Neural progenitor cell (in vitro differentiated cells): Measurements from ENCODE around the gene SLC5A11. TPM values are rescaled to one million over a fixed set of nuclear protein-coding genes. Genes with fewer than 3 reads are reported as not detected.

Source experiments
- DNase-seq: peaks from one replicate; pipeline ENCODE4 v3.0.0-alpha.2; 2016; ENCODE audit warnings: low spot score
- H2AFZ ChIP-seq: fragments of 200-600 bp; sonication (generic); replicated peaks from 2 replicates; pipeline ENCODE4 v1.6.1; 2016; ENCODE audit warnings: antibody characterized with exemption
- H3F3A ChIP-seq: fragments of 200-600 bp; sonication (generic); 2 replicates; pipeline ENCODE4 v1.6.1; 2016; ENCODE audit warnings: antibody characterized with exemption, low read depth
- H3K27ac ChIP-seq: fragments of 200-600 bp; sonication (generic); 2 replicates; pipeline ENCODE4 v1.5.1; 2016; ENCODE audit warnings: mild to moderate bottlenecking
- H3K27me3 ChIP-seq: fragments of 200-600 bp; sonication (generic); 2 replicates; pipeline ENCODE4 v1.6.1; 2016; ENCODE audit warnings: mild to moderate bottlenecking, moderate library complexity
- H3K36me3 ChIP-seq: fragments of 200-600 bp; sonication (generic); 2 replicates; pipeline ENCODE4 v1.5.1; 2016
- H3K4me1 ChIP-seq: fragments of 200-600 bp; sonication (generic); 2 replicates; pipeline ENCODE4 v1.6.1; 2016; ENCODE audit warnings: mixed run types
- H3K4me2 ChIP-seq: fragments of 200-600 bp; sonication (generic); 2 replicates; pipeline ENCODE4 v1.6.1; 2016
- H3K4me3 ChIP-seq: fragments of 200-600 bp; sonication (generic); 2 replicates; pipeline ENCODE4 v1.5.1; 2016
- H3K79me2 ChIP-seq: fragments of 200-600 bp; sonication (generic); 2 replicates; pipeline ENCODE4 v1.6.1; 2016; ENCODE audit warnings: low read depth
- H3K9ac ChIP-seq: fragments of 200-600 bp; sonication (generic); 2 replicates; pipeline ENCODE4 v1.6.1; 2016
- H3K9me3 ChIP-seq: fragments of 200-600 bp; sonication (generic); 2 replicates; pipeline ENCODE4 v1.5.1; 2016; ENCODE audit warnings: low read depth
- H4K20me1 ChIP-seq: fragments of 200-600 bp; sonication (generic); 2 replicates; pipeline ENCODE4 v1.6.1; 2016; ENCODE audit warnings: low read depth
- H3K27ac Mint-ChIP-seq: 3 replicates; pipeline ENCODE4 v1.8.0; 2021; ENCODE audit warnings: mixed read lengths
- H3K27me3 Mint-ChIP-seq: 2 replicates; pipeline ENCODE4 v1.8.0; 2022; ENCODE audit warnings: low read depth, mild to moderate bottlenecking, inconsistent platforms, moderate library complexity, mixed read lengths; ENCODE audit not compliant: insufficient read depth
- H3K36me3 Mint-ChIP-seq: 3 replicates; pipeline ENCODE4 v1.8.0; 2021; ENCODE audit warnings: mixed read lengths
- H3K4me1 Mint-ChIP-seq: 3 replicates; pipeline ENCODE4 v1.8.0; 2021; ENCODE audit warnings: mixed read lengths
- H3K4me3 Mint-ChIP-seq: 3 replicates; pipeline ENCODE4 v1.8.0; 2021; ENCODE audit warnings: mild to moderate bottlenecking, moderate library complexity, mixed read lengths
- H3K9me3 Mint-ChIP-seq: 3 replicates; pipeline ENCODE4 v1.8.0; 2020; ENCODE audit warnings: mixed read lengths
- EZH2 ChIP-seq: fragments of 200-600 bp; sonication (generic); IDR thresholded peaks from 2 replicates; pipeline ENCODE4 v1.6.1; 2017; ENCODE audit warnings: antibody characterized with exemption, mild to moderate bottlenecking, moderate library complexity
- EZH2phosphoT487 ChIP-seq: fragments of 200-600 bp; sonication (generic); IDR thresholded peaks from 2 replicates; pipeline ENCODE4 v1.6.1; 2017; ENCODE audit warnings: antibody characterized with exemption
- total RNA-seq: library from RNA; depleted of rRNA; stranded (reverse); fragments of >200 nt; gene quantifications from 2 replicates; pipeline ENCODE4 v1.2.3, GENCODE V29; 2015; ENCODE audit warnings: low replicate concordance
- TF ChIP-seq, protein P1 (sequence below): fragments of 200-600 bp; sonication (generic); IDR thresholded peaks from 2 replicates; pipeline ENCODE4 v1.5.1; 2017; ENCODE audit warnings: antibody characterized with exemption, mild to moderate bottlenecking

The SLC5A11 gene
- total RNA-seq, 1 donor from 2014 or later = not detected

DNA sequence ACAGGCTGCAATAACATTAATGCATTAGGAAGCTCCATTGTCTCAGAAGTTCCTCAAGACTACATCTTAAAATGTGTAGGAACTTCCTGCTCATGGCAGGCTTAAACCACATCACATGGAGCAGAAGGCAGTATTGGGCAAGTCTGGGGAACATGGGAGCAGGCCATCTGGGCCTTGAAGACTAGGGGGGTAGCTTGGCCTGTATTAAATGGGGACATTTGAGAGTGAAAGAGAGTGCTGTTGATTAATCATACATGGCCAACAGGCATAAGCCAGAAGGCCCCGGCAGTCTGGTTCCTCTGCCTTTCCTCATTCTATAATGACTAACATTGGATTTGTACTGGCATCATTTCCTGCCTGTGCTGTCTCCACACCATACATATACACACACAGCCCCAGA is 25.2 kb upstream of the SLC5A11 start:
- H3K27ac Mint-ChIP-seq = no peak overlapping the region

DNA sequence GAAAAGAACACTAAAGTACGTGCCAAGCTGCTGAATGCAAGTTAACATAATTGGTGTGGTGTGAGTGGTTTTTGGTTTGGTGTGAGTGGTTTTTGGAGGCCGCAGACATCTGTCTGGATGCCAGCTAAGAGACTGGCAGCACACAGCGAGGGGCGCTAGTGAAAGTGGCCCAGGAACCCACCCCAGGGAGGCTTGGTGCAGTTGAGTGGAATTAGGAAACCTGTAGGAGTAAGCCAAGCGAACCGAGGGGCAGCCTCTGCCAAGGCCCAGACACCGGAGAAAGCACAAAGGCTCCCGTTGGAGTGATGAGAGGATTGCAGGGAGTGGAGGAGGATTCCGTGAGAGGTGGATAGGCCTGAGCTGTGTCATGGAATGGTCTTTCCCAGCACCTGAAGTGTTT is 24.6 kb upstream of the SLC5A11 start:
- H2AFZ ChIP-seq = no peak overlapping the region
- peaks cover 2% of the 10 kb centered on the region for H3K27me3 Mint-ChIP-seq
- H3K4me3 Mint-ChIP-seq = no peak overlapping the region
- peaks cover 7% of the 10 kb centered on the region for H3F3A ChIP-seq
- H3K27ac Mint-ChIP-seq = no peak overlapping the region
- no peaks in the 10 kb centered on the region for H3K9me3 ChIP-seq
- H3K4me2 ChIP-seq = no peak overlapping the region
- no peaks in the 10 kb centered on the region for H3K4me1 Mint-ChIP-seq
- H3K79me2 ChIP-seq = no peaks in the 10 kb centered on the region
- TF ChIP-seq EZH2phosphoT487 = no peak
- TF ChIP-seq, protein P1, sequence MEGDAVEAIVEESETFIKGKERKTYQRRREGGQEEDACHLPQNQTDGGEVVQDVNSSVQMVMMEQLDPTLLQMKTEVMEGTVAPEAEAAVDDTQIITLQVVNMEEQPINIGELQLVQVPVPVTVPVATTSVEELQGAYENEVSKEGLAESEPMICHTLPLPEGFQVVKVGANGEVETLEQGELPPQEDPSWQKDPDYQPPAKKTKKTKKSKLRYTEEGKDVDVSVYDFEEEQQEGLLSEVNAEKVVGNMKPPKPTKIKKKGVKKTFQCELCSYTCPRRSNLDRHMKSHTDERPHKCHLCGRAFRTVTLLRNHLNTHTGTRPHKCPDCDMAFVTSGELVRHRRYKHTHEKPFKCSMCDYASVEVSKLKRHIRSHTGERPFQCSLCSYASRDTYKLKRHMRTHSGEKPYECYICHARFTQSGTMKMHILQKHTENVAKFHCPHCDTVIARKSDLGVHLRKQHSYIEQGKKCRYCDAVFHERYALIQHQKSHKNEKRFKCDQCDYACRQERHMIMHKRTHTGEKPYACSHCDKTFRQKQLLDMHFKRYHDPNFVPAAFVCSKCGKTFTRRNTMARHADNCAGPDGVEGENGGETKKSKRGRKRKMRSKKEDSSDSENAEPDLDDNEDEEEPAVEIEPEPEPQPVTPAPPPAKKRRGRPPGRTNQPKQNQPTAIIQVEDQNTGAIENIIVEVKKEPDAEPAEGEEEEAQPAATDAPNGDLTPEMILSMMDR = no peak
- no peak for TF ChIP-seq EZH2
- no peak for DNase-seq
- peaks cover 44% of the 10 kb centered on the region for H3K36me3 Mint-ChIP-seq
- H3K4me3 ChIP-seq = no peak overlapping the region
- no peaks in the 10 kb centered on the region for H3K4me1 ChIP-seq
- no peak overlapping the region for H3K27ac ChIP-seq
- H3K27me3 ChIP-seq = no peaks in the 10 kb centered on the region
- H3K36me3 ChIP-seq = peaks cover 9% of the 10 kb centered on the region
- peaks cover 7% of the 10 kb centered on the region for H4K20me1 ChIP-seq
- no peak overlapping the region for H3K9ac ChIP-seq
- no peaks in the 10 kb centered on the region for H3K9me3 Mint-ChIP-seq

More for the DNA sequence above, 25.2 kb upstream of the SLC5A11 start:
- Mint-ChIP-seq H3K9me3 (no peaks in the 10 kb centered on the region), H3K4me1 (no peaks in the 10 kb centered on the region), H3K4me3 (no peak overlapping the region), H3K36me3 (peaks cover 42% of the 10 kb centered on the region), H3K27me3 (peaks cover 2% of the 10 kb centered on the region)
- Histone ChIP-seq H4K20me1 (peaks cover 4% of the 10 kb centered on the region), H3K27me3 (no peaks in the 10 kb centered on the region), H3F3A (peaks cover 4% of the 10 kb centered on the region), H2AFZ (no peak overlapping the region), H3K4me2 (no peak overlapping the region), H3K4me1 (no peaks in the 10 kb centered on the region), H3K79me2 (no peaks in the 10 kb centered on the region), H3K36me3 (peaks cover 9% of the 10 kb centered on the region), H3K27ac (no peak overlapping the region), H3K9me3 (no peaks in the 10 kb centered on the region), H3K4me3 (no peak overlapping the region), H3K9ac (no peak overlapping the region)
- DNase-seq = no peak
- TF ChIP-seq EZH2phosphoT487 (no peak), EZH2 (no peak)
- TF ChIP-seq, protein P1 = no peak

DNA sequence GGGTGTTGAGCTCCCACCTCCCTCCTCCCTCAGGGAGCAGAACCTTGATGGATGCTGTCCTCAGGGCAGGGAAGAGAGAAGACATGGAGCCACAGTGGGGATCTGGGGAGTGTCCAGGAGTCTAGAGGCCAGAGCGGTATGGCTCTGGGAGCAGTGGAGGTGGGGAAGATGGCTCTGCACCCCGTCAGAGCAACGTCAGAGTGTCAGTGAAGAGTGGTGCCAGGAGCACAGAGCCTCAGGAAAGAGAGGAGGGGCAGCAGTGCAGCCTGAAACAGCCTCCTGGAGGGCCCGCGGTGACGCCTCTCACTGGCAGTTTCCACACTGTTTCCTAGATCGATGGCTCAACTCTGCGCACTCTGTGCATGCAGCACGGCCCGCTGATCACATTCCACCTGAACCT is 23.2 kb upstream of the SLC5A11 start:
- Histone ChIP-seq H4K20me1 (peaks cover 7% of the 10 kb centered on the region), H3K4me3 (no peak overlapping the region), H3K27ac (no peak overlapping the region), H2AFZ (no peak overlapping the region), H3K27me3 (no peaks in the 10 kb centered on the region), H3K9ac (no peak overlapping the region), H3K4me1 (no peaks in the 10 kb centered on the region), H3K79me2 (no peaks in the 10 kb centered on the region), H3K36me3 (no peaks in the 10 kb centered on the region), H3F3A (peaks cover 7% of the 10 kb centered on the region), H3K4me2 (no peak overlapping the region), H3K9me3 (no peaks in the 10 kb centered on the region)
- H3K27me3 Mint-ChIP-seq = peaks cover 2% of the 10 kb centered on the region
- peaks cover 46% of the 10 kb centered on the region for H3K36me3 Mint-ChIP-seq
- no peaks in the 10 kb centered on the region for H3K9me3 Mint-ChIP-seq
- DNase-seq = no peak
- no peak overlapping the region for H3K4me3 Mint-ChIP-seq
- H3K27ac Mint-ChIP-seq = no peak overlapping the region
- no peak for TF ChIP-seq EZH2
- TF ChIP-seq, protein P1 = no peak
- H3K4me1 Mint-ChIP-seq = no peaks in the 10 kb centered on the region
